Aorta (tissue), 5 donors: ENCODE data around the gene P2RX1. TPM values are rescaled to one million over a fixed set of nuclear protein-coding genes. Genes with fewer than 3 reads are reported as not detected.
A peak's percentile ranks its signal among the peaks of the same experiment; 100 is the strongest.

Experiments used
- ATAC-seq: fragments of 200-7000 bp; cut with Tn5 transposase; one replicate; pipeline ENCODE4 v1.9.1; 2022; ENCODE audit warnings: moderate library complexity; ENCODE audit not compliant: low FRiP score
- DNase-seq, 2 donors: peaks; one replicate each; pipeline ENCODE4 v3.0.0-alpha.2; 2020
- H3K27ac ChIP-seq, 2 donors: one replicate each; pipeline ENCODE4 v1.5.1; 2013; ENCODE audit warnings: low read length in 2 of 2, mild to moderate bottlenecking in 2 of 2, moderate library complexity in 2 of 2, control low read depth in 1 of 2, inconsistent platforms in 1 of 2, low read depth in 1 of 2
- H3K27me3 ChIP-seq, 2 donors: one replicate each; pipeline ENCODE4 v1.6.1; 2013; ENCODE audit warnings: control low read depth in 1 of 2, low read length in 1 of 2, mild to moderate bottlenecking in 1 of 2, moderate library complexity in 1 of 2; ENCODE audit not compliant: insufficient read depth in 2 of 2, control insufficient read depth in 1 of 2
- H3K36me3 ChIP-seq, 2 donors: one replicate each; pipeline ENCODE4 v1.6.1; 2013; ENCODE audit warnings: control low read depth in 1 of 2, low read length in 1 of 2, mild to moderate bottlenecking in 1 of 2; ENCODE audit not compliant: insufficient read depth in 2 of 2, control insufficient read depth in 1 of 2
- H3K4me1 ChIP-seq, 2 donors: one replicate each; pipeline ENCODE4 v1.6.1; 2013; ENCODE audit warnings: low read length in 2 of 2, control low read depth in 1 of 2, mild to moderate bottlenecking in 1 of 2, moderate library complexity in 1 of 2; ENCODE audit not compliant: insufficient read depth in 2 of 2, control insufficient read depth in 1 of 2
- H3K4me3 ChIP-seq, 2 donors: one replicate each; pipeline ENCODE4 v1.5.1; 2013; ENCODE audit warnings: low read length in 2 of 2, control low read depth in 1 of 2, mild to moderate bottlenecking in 1 of 2
- H3K9me3 ChIP-seq: one replicate; pipeline ENCODE4 v1.6.1; 2013; ENCODE audit warnings: mild to moderate bottlenecking, low read length; ENCODE audit not compliant: control insufficient read depth
- WGBS, 2 donors: extraction: QIAGEN DNeasy Blood & Tissue Kit; methylation state at CpG; one replicate each; pipeline ENCODE4 v1.1.7; 2013; 5-methylcytosine and 5-hydroxymethylcytosine counted together
- intact Hi-C, 2 donors: fragments of 100-400 bp; cut with DNase I; formaldehyde crosslinking; loops; one replicate each; pipeline versions ENCODE4 v1.14.2 to v1.15.0; 2022
- polyA plus RNA-seq, 2 donors: library from polyadenylated mRNA; stranded (reverse); fragments of 200-250 nt; gene quantifications; one replicate each; pipeline ENCODE4 v1.2.3, GENCODE V29; 2013
- total RNA-seq, 2 donors: library from RNA; stranded (reverse); fragmentation: NEBNext Ultra II Directional; extraction: Animal tissue kit (Norgen Biotek cat#: 25700); gene quantifications; one replicate each; pipeline ENCODE4 v1.2.1, GENCODE V29; 2021
- donor health status: healthy with polysubstance abuse.
- donor health status: Bipolar disorder and iron deficiency.
- donor health status: DM: no; HTN: no; CAD: no.
- donor health status: DM: no; HTN: no; CAD: no.
- donor health status: DM: yes; HTN: yes; CAD: no.

Gene P2RX1
- total and polyA plus RNA-seq, 4 donors: 0.50 to 4.7 (median 2.6) TPM

DNA sequence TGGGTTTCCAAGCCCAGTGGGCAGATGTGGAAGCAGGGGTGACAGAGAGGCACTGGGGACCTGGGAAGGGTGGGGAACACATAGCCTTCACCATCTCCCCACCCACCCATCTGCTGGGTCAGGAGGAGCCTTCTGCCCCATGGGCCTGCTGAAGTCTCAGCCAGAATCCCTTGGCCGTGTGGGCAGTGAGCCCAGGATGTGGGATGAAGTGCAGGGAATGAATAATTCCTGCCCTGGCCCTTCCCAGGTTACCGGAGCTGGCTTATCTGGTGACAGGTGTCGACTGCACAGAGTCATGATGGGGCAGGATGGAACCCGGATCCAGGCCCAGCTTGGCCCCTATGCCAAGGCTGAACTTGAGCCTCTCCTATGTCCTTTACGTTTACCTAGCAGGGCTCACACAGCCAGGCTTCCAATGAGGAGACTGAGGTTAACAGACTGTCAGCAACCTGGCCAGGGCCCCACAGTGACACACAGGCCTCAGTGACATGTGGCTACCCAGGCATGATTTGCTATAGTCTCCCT, 30.5 kb upstream of the P2RX1 start:
- DNase-seq: no peak
- ATAC-seq: no peak
- intact Hi-C loops: no loop called here
- H3K4me1 ChIP-seq: no peaks in the 10 kb centered on the region
- WGBS, 2 donors: 48 to 54% methylated on average over 5 of the region's 5 CpGs
- H3K27ac ChIP-seq: no peak overlapping the region
- H3K4me3 ChIP-seq: no peak overlapping the region
- H3K27me3 ChIP-seq: no peaks in the 10 kb centered on the region
- H3K36me3 ChIP-seq: no peaks in the 10 kb centered on the region
- H3K9me3 ChIP-seq: no peaks in the 10 kb centered on the region

DNA sequence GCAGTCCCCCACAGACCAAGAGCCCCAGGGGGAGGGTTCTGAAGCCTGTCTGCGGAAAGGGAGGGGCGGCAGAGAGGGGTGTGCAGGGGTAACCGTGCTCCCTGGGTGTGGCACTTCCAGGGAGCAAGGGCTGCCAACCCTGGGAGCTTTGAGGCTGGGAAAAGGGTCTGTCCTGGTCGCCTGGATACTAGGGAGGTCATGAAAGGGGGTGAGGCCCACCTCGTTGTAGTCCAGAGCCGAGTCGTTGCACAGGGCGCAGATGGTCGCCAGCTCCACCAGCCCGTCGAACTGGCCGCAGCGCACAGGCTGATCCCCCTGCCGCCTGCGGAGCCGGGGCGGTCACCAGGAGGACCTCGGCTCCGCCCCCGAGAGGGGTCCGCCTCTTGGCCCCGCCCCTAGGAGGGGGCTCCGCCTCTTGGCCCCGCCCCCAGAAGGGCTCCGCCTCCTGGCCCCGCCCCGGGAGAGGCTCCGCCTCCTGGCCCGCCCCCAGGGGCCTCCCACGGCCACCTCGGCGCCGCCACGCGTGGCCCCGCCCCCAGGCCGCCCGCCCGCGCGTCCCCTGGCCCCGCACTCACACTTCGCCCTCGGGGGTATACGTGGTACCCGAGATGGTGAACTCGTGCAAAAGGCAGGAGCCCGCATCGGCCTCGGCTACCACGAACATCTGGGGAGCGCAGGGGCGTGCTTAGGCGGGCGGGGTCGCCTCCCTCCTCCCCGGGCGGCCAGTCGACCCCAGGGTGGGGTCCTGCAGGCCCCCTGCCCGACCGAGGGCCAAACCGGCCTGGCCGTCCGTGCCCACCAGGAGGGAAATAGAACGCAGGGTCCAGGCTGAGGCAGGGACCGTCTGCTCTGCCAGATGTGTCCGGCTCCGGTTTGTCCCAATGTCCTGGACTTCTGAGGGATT, 28.5 kb upstream of the P2RX1 start:
- Histone ChIP-seq H3K36me3 (peaks cover 0 to 4% of the 10 kb centered on the region in 2 donors), H3K4me1 (no peaks in the 10 kb centered on the region), H3K27me3 (no peaks in the 10 kb centered on the region), H3K4me3 (no peak overlapping the region), H3K9me3 (no peaks in the 10 kb centered on the region), H3K27ac (no peak overlapping the region)
- ATAC-seq: peak; percentile 91
- peak in 1 of 2 donors; percentile 88 for DNase-seq
- WGBS, 2 donors: 58 to 64% methylated on average over 51 to 68 of the region's 68 CpGs
- intact Hi-C loops: no loop called here

DNA sequence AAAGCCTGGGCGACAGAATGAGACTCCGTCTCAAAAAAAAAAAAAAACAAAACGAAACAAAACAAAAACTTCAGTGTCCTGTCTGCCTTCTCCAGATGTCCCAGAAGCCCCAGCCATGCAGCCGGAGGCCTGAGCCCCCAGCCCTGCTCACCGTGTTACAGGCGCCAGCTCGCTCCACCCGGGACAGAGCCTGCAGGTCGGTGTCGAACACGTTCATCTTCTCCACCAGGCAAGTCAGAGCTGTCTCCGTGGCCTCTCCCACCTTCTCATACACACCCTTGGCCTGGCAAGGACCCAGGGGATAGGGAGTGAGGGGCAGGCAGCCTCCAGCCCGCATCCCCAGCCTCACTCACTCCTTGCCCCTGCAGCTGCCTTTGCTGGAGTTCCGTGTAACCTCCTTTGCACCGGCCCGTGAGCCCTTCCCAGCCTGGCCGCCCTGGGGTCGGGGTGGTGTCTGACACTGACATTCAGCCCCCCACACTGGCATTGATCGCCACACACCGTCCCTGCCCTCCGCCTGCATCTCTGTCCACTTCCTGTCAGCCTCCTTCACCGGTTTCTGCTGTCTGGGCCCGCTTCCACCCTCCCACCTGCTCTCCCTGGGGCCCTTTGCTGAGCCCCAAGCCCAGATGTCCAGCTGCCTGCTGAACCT, 27.1 kb upstream of the P2RX1 start:
- H3K27ac ChIP-seq: no peak overlapping the region
- H3K36me3 ChIP-seq: peaks cover 0 to 4% of the 10 kb centered on the region in 2 donors
- 91 to 92% methylated on average over 23 of the region's 23 CpGs for WGBS, 2 donors
- H3K9me3 ChIP-seq: no peaks in the 10 kb centered on the region
- H3K4me1 ChIP-seq: no peaks in the 10 kb centered on the region
- no peaks in the 10 kb centered on the region for H3K27me3 ChIP-seq
- intact Hi-C loops: no loop called here
- DNase-seq: no peak
- no peak for ATAC-seq
- no peak overlapping the region for H3K4me3 ChIP-seq

DNA sequence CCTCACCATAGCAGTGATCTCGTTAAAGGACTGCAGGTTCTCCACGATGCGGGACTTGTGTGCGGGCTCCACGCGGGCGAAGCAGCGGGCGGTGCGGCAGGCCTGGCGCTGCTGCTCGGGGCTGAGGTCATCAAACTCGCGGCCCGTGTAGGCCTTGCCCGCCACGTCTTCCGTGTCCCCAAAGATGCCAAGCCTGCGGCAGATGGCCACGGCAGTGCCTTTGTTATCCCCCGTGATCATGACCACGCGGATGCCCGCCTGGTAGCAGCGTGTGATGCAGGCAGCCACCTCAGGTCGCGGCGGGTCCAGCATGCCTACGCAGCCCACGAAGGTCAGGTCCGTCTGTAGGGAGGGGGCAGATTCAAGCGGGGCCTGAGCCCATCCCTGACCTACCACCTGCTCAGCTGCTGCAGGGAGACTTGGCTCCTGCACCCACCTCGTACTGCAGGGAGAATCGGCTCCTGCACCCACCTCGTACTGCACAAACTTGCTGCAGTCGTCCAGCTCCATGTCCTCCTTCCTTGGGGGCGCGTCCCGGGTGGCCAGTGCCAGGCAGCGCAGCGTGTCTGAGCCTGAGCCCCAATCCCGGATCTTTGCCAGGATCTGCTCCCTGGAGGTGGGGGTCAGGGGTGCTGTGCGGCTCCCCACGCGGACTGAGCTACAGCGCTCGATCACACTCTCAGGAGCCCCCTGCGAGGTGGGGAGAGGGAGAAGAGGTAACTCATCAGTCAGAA, 24.9 kb upstream of the P2RX1 start:
- H3K9me3 ChIP-seq: no peaks in the 10 kb centered on the region
- WGBS, 2 donors: 93 to 94% methylated on average over 48 of the region's 48 CpGs
- no peak for ATAC-seq

DNA sequence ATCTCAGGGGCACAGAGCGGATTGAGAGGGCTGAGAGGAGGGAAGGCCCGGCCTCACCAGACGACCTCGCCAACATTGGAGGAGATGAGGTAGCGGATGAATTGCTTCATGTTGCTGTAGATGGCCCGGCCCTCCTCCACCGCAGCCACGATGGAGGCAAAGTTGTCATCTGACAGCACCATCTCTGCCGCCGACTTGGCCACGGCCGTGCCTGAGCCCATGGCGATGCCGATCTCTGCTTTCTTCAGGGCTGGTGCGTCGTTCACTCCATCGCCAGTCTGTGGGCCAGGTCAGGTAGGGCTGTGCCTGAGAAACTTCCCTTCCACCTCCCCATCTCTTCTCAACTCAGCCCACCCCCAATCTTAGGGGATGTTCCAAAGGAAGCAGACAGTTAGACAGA, 21.1 kb upstream of the P2RX1 start:
- Histone ChIP-seq H3K36me3 (peaks cover 0 to 14% of the 10 kb centered on the region in 2 donors), H3K27me3 (no peaks in the 10 kb centered on the region), H3K4me3 (no peak overlapping the region), H3K27ac (no peak overlapping the region), H3K9me3 (no peaks in the 10 kb centered on the region), H3K4me1 (no peaks in the 10 kb centered on the region)
- intact Hi-C loops: no loop called here
- DNase-seq (no peak), ATAC-seq (no peak)
- 94 to 95% methylated on average over 17 of the region's 17 CpGs for WGBS, 2 donors

More for the DNA sequence above, 24.9 kb upstream of the P2RX1 start:
- no peak overlapping the region for H3K27ac ChIP-seq
- H3K4me3 ChIP-seq: no peak overlapping the region
- peaks cover 0 to 14% of the 10 kb centered on the region in 2 donors for H3K36me3 ChIP-seq
- no peaks in the 10 kb centered on the region for H3K4me1 ChIP-seq
- DNase-seq: no peak
- intact Hi-C loops: no loop called here
- no peaks in the 10 kb centered on the region for H3K27me3 ChIP-seq

DNA sequence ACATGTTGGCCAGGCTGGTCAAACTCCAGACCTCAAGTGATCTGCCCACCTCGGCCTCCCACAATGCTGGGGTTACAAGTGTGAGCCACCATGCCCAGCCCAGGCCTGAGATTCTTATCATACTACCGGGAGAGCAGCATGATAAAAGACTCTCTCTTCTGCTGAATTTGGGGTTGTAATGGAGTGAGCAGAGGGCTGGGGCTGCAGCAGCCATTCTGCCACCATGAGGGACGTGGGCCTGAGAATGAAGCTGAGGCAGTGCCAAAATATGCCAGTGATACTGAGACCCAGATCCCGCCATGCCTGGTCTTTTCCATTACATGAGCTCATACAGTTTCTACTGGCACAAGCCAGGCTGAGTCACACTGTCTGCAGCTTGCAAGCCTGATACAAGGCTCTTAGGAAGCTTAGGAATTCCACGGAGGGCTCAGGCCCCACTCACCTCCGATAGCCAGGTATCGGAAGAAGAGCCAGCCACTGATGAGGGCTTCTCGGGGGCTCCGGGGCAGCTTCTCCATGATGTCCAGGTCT, 19.6 kb upstream of the P2RX1 start:
- no peak for ATAC-seq
- H3K4me3 ChIP-seq: no peak overlapping the region
- WGBS, 2 donors: 53 to 63% methylated on average over 9 of the region's 9 CpGs
- H3K9me3 ChIP-seq: no peaks in the 10 kb centered on the region
- peaks cover 0 to 12% of the 10 kb centered on the region in 2 donors for H3K36me3 ChIP-seq
- H3K4me1 ChIP-seq: no peaks in the 10 kb centered on the region
- DNase-seq: no peak
- H3K27ac ChIP-seq: no peak overlapping the region
- intact Hi-C loops: no loop called here
- H3K27me3 ChIP-seq: no peaks in the 10 kb centered on the region

- Histone ChIP-seq H3K9me3 (no peaks in the 10 kb centered on the region), H3K4me3 (no peak overlapping the region), H3K36me3 (peaks cover 0 to 11% of the 10 kb centered on the region in 2 donors), H3K27me3 (no peaks in the 10 kb centered on the region), H3K4me1 (no peaks in the 10 kb centered on the region), H3K27ac (no peak overlapping the region)
- ATAC-seq: peak; percentile 68
- intact Hi-C loops: no loop called here
- peak in 1 of 2 donors; percentile 75 for DNase-seq
- 30 to 38% methylated on average over 10 of the region's 10 CpGs for WGBS, 2 donors
Observed at GRCh38 chr17:3935140-3935542, 18.9 kb upstream of the P2RX1 start.

DNA sequence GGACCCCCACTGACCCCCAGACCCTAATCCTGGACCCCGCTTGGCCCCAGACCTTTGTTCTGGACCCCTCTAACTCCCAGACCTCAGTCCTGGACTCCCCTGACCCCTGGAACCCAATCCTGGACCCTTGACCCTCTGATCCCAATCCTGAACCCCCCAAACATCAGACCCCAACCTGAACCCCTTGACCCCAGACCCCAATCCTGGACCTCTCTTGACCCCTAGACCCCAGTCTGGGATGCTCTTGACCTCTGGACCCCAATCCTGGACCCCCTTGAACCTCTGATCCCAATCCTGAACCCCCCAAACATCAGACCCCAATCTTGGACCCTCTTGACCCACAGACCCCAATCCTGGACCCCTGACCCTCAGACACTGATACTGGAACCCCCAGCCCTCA, 13.5 kb upstream of the P2RX1 start:
- 86 to 99% methylated on average over 1 of the region's 1 CpG for WGBS, 2 donors
- H3K4me3 ChIP-seq: no peak overlapping the region
- H3K4me1 ChIP-seq: no peaks in the 10 kb centered on the region
- intact Hi-C loops: no loop called here
- no peaks in the 10 kb centered on the region for H3K9me3 ChIP-seq
- no peaks in the 10 kb centered on the region for H3K27me3 ChIP-seq
- no peaks in the 10 kb centered on the region for H3K36me3 ChIP-seq
- no peak overlapping the region for H3K27ac ChIP-seq
- ATAC-seq (no peak), DNase-seq (no peak)
